ENCODE measurements around the gene PDE6B.
"Not testable (repeated sequence)": the region's sequence is repeated elsewhere in the genome, so short reads cannot be mapped to it uniquely, and the experiment has no call there.

The PDE6B gene

GRCh38 chr4:687048-687970 lies 61.9 kb downstream of the PDE6B start:
- DNase-seq: no peak

- no peak for DNase-seq
These were observed 62.8 kb downstream of the PDE6B start for GRCh38 chr4:687971-688853.

- no peak for DNase-seq
These were observed 63.7 kb downstream of the PDE6B start, which contains the start of gene SLC49A3 for GRCh38 chr4:688854-689681. Gene SLC49A3, minus strand, starts transcription at chr4:689151. Its CDS starts 24 bp downstream, at chr4:689127.

- no peak for DNase-seq
These were observed 64.3 kb downstream of the PDE6B start for GRCh38 chr4:689723-690122.

GRCh38 chr4:692771-693554 lies 67.6 kb downstream of the PDE6B start:
- DNase-seq: no peak

- DNase-seq: not testable (repeated sequence)
These were observed 69.1 kb downstream of the PDE6B start for GRCh38 chr4:694341-694940.

- DNase-seq: peak; percentile 31
These were observed 74.6 kb downstream of the PDE6B start for GRCh38 chr4:699816-700580.

GRCh38 chr4:700587-701264 lies 75.4 kb downstream of the PDE6B start:
- DNase-seq: no peak

- DNase-seq: no peak
These were observed 77.3 kb downstream of the PDE6B start for GRCh38 chr4:702618-703048.

GRCh38 chr4:703336-704197 lies 78.2 kb downstream of the PDE6B start:
- no peak for DNase-seq

- DNase-seq: no peak
These were observed 79.0 kb downstream of the PDE6B start for GRCh38 chr4:704198-704891.

GRCh38 chr4:704971-705277 lies 79.6 kb downstream of the PDE6B start:
- DNase-seq: no peak

GRCh38 chr4:705278-706082 lies 80.1 kb downstream of the PDE6B start, which contains the start of gene PCGF3:
Gene PCGF3, plus strand, starts transcription at chr4:705832. Its CDS starts 27,849 bp downstream, at chr4:733681.
- DNase-seq: peak; percentile 80

- DNase-seq: not testable (repeated sequence)
These were observed 80.8 kb downstream of the PDE6B start for GRCh38 chr4:706083-706633.

- no peak for DNase-seq
These were observed 81.6 kb downstream of the PDE6B start for GRCh38 chr4:706834-707598.

GRCh38 chr4:707929-708630 lies 82.7 kb downstream of the PDE6B start:
- no peak for DNase-seq

Measured in NCI-H526 treated with DMSO at 0.1 percent for 48 hours (cell line).